GM19351 (cell line): ENCODE data around the gene LHPP.
A peak's percentile ranks its signal among the peaks of the same experiment; 100 is the strongest.

ENCODE experiments used
- ATAC-seq: cut with Tn5 transposase; IDR thresholded peaks from one replicate; pipeline ENCODE4 v1.9.1; 2021; ENCODE audit warnings: mild to moderate bottlenecking, moderate library complexity; ENCODE audit not compliant: unreplicated experiment

The LHPP gene

GRCh38 chr10:124517931-124518330, 56.3 kb downstream of the LHPP start:
- no peak for ATAC-seq

DNA sequence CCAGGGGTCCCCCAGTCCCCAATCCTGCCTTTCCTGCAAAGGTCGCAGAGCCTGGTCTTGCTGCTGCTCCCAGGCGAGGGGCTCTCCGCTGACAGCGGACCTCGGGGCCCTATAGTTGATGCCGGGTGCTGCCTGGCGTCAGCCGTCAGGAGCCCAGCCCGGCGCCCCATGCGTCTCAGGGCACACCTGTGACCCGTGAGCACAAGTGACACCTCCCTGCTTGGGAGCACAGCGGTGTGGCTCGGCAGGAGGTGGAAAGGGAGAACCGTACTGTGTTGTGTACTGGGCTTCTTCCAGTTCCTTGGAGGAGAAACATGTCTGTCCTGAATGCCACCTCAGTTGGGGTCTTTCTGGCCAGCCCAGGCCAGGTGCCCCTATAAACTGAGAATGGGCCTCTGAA, 56.7 kb downstream of the LHPP start:
- no peak for ATAC-seq

DNA sequence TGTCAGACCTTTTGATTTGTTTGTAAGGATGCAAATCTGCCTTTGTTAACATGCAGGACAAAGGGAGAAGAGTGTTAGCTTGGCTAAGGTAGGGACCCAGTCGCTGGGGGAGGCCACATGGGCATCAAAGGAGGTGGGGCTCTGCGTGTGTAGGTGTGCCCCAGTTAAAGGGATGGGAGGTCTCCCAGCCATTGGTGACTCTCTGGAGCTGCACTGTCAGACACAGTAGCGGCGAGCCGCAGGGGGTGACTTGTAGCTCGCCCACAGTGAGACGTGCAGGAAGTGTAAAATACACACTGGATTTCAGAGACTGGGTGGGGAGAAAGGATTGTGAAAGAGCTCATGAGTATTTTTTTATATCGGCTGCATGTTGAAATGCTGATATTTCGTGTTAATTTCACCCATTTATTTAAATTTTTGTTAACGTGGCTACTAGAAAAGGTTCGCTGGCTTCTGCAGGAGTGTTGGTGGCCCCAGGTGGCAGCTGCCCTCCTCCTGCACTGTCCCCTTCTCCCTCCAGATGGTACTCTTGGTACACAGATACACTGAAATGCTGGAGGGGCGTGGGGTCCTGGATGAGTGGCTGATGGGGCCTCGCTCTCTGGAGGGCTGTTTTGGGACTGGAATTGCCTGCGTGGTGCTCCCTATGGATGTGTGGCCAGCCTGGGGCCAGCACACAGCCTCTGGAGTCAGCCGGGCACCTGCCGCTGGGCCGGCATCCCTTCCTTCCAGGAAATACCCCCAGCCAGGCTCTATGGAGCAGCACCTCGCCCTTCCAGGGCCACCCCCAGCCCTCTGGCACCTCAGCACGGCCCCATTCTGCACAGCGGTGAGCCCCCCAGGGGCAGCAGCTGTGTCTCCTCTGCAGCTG, 59.2 kb downstream of the LHPP start:
- ATAC-seq: no peak

DNA sequence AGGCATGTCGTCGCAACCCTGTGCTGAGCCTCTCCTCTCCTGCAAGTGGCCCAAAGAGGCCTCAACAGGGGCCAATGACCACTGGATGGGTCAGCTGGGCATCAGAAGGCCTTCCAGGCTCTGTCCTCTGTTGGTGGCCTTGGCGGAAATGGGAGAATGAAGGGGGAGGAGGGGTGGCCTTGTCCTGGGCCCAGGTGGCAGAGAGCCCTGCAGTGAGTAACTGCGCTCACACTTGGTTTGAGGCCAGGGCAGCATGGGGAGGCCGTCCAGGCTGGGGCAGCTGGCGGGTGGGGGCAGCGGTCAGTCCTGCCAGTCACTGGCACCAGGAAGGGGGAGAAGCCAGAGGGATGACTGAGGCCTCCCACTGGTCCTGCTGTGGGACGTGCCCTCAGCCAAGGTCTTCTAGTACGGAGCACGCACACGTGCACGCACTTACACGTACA, 59.8 kb downstream of the LHPP start:
- no peak for ATAC-seq

- ATAC-seq: no peak
These were observed 60.7 kb downstream of the LHPP start for GRCh38 chr10:124522131-124522932.

DNA sequence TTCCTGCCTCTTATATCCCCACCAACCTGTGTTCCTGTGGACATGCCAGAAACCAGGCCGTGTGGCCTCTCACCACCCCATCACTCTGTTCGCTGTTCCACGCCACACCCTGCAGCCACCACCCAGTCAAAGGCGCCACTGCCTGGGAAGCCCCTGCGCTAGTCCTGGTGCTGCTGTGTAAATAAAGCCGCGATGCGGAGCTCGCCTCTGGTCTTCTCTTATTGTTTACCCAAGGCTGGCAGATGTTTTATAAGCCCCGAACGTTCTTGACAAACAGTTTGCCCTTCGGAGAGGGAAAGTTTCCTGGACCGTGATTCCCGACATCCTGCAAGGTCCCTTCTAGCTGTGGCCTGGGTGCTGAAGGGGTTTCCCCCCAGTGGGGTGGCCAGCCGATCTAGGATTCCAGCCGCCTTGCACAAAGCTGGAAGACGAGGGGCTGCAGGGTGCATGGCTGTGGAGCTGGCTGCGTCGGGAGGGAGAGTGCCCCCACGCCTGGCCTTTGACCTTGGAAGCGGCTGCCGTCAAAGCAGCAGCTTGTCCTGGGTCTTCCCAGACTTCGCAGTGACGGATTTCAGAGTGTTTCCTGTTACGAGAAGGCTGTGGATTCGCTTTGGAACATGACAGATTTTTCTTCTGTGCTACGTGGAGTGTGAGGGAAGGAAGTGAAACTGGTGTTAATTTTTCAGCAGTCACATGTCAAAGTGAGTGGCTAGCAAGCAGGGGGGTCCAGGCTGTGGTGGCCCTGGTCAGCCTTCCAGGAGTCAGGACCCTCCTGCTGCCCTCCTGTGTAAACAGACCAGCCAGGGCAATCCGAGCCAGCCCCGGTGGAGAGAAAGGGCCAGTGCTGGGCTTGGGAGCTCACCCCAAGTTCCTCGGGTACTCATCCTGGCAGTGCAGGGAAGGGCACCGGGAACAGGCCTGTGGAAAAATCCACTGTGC, 61.6 kb downstream of the LHPP start:
- no peak for ATAC-seq

GRCh38 chr10:124523901-124524300, 62.3 kb downstream of the LHPP start:
- no peak for ATAC-seq

DNA sequence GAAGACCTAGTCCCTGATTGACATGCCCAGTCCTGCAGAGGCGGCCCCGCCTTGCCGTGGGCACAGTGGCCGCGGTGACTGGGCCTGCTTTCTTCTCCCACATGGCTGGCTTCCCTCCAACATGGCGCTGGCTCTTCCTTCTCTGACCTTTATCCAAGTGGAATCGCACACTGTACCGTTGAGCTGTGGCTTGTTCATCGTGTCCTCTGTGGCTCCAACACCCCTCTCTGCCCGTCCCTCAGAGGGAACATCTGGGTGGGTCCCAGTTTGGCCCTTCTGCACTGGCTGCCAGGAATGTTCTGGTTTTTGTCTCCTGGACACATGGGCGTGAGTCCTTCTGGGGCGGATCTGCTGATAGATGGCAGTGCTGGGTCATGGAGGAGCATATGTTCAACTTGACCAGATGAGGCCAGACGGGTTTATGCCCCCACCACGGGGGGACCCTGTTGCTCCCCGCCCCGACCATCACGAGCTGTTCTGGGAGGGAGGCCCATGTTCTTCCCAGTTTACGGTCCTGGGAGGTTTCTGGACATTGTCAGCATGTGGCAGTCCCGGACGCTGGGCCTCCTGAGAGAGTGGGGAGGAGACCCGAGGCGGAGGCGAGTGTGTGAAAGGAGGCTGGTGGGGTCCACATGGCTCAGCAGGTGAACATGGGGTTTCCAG, 63.5 kb downstream of the LHPP start:
- no peak for ATAC-seq

DNA sequence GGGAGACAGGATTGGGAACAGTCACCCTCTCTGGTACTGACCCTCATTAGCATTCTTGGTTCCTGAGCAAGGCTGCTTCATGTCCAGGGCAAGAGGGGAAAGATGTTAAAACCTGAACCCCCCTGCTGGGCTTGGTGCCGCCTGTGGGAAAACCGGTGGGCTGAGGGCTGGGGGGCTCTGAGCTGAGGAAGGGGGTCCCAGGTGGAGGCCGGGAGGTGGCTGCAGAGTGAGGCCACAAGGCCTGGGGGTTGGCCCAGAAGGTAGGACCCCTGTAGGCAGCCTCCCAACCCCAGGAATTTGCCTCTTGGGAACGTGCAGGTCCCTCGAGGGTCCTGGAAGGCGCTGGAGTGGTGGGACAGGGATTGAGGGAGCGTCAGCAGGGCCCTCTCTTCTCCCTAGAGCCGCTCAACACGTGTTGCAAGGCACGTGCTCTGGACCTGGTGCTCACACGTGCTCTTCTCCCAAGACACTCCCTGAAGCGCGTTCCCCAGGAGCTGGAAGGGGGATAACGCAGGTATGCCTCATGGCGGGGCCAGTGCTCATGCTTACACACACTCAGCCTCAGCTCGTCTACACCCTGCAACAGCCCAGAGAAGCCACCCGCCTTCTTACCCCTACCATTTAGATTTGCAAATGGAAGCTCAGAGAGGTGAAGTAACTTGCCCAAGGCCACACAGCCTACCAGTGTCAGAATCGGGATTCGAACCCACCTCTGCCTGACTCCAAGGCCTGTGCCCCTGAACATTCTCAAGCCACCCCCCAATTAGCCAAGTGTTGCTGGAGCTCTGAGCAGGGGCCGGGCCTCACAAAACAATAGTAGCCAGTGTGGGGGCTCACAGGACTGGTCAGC, 64.4 kb downstream of the LHPP start:
- ATAC-seq: no peak

GRCh38 chr10:124526621-124527267, 65.1 kb downstream of the LHPP start:
- no peak for ATAC-seq

DNA sequence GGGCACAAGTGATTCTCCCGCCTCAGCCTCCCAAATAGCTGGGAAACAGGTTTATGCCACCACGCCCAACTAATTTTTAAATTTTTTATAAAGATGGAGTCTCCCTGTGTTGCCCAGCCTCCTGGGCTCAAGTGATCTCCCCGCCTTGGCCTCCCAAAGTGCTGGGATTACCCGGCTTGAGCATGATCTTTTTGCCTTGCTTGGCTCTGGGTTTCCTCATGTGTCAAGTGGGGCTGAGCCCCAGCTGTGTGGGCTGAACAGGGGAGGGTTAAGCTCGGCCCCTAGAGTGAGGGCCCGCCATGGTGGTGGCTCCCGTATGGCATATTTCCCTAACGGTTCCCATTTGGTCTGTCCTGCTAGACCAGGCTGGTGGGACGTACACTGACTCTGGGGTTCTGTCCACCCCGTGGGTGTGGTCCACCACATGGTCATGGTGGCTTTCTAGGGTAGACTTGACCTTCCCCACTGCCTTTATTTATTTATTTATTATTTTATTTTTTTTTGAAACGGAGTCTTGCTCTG, 66.3 kb downstream of the LHPP start:
- no peak for ATAC-seq

- ATAC-seq: peak; percentile 9
These were observed 68.1 kb downstream of the LHPP start for GRCh38 chr10:124529661-124530214.

- ATAC-seq: peak; percentile 90
These were observed 68.6 kb downstream of the LHPP start for GRCh38 chr10:124530215-124530665.

DNA sequence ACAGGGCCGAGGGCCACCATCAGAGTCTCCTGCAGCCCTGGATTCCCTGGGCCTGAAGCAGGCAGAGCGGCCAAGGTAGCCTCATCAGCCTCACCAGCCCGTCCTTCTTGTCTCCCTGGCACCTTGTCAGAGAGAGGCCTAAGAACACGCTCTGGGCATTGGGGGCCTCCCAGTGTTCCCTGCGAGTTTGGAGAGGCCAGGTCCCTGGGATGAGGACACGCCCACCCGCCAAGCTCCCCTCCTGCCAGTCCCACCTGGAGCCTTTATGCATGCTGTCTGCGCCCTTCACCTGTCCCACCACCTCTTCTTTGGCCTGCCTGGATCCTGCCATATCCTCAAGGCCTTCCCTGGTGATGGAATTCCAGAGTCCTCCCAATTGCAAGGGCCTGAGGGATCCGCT, 69.2 kb downstream of the LHPP start:
- ATAC-seq: no peak

GRCh38 chr10:124532106-124532641, 70.6 kb downstream of the LHPP start:
- ATAC-seq: no peak

- ATAC-seq: no peak
These were observed 71.2 kb downstream of the LHPP start for GRCh38 chr10:124532788-124533187.

DNA sequence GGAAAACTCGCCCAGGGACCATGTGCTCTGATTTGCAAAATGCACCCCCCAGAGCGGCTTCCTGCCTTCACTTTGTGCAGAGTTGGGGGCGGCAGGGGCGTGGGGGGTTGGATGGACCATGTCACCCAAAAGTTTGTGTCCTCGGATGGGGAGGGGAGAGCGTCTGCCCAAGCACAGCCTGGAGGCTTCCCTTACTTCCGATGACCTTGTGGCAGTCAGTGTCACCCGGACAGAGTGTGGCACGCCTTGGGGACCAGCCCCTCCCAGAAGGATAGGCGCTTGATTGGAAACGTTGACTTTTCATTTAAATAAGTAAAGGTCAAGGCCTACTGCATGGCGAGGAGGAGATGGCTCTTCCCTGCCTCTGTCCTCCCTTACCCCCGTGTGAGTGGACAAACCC, 71.6 kb downstream of the LHPP start:
- no peak for ATAC-seq

GRCh38 chr10:124534231-124534798, 72.7 kb downstream of the LHPP start:
- ATAC-seq: no peak
